A549 (cell line): Measurements from ENCODE around the gene KNDC1. TPM values are rescaled to one million over a fixed set of nuclear protein-coding genes. Genes with fewer than 3 reads are reported as not detected.

Experiments
- ATAC-seq, 2 experiments: fragments of 200-7000 bp in 1 of 2; fragments of >200 bp in 1 of 2; cut with Nextera tagmentation in 1 of 2; cut with Tn5 transposase in 1 of 2; 3 replicates each; pipeline versions ENCODE4 v1.8.0 to v1.9.1; 2018 to 2020; ENCODE audit warnings: mild to moderate bottlenecking in 1 of 2, moderate library complexity in 1 of 2
- CTCF ChIA-PET: fragments of 300-600 bp; sonication (Branson Sonifier 250); formaldehyde crosslinking; extraction: SDS; loops from one replicate; lab custom pipeline; 2021; ENCODE audit warnings: antibody characterized with exemption, inconsistent platforms; lab: Yijun Ruan, JAX
- POLR2A ChIA-PET: fragments of 350-600 bp; formaldehyde crosslinking; extraction: SDS; loops from one replicate; lab custom pipeline; 2021; ENCODE audit warnings: antibody characterized with exemption, inconsistent platforms; lab: Yijun Ruan, JAX
- DNase-seq, 2 experiments: peaks; one replicate each; pipeline versions ENCODE4 v3.0.0 to v3.0.0-alpha.2; 2011 to 2016; ENCODE audit warnings: low read depth in 1 of 2, low spot score in 1 of 2
- FAIRE-seq: peaks from 2 replicates; lab custom pipeline; 2011; peaks lifted over from hg19 to GRCh38; lab: Jason Lieb, UNC
- H3K27ac ChIP-seq, 2 experiments: fragments of >200 bp; sonication (Bioruptor Twin); formaldehyde crosslinking; 3 replicates each; pipeline ENCODE4 v1.5.1; 2016 to 2017
- H3K4me1 ChIP-seq: fragments of >200 bp; sonication (Bioruptor Twin); formaldehyde crosslinking; 3 replicates; pipeline ENCODE4 v1.6.1; 2016
- H3K4me2 ChIP-seq: fragments of >200 bp; sonication (Bioruptor Twin); formaldehyde crosslinking; 3 replicates; pipeline ENCODE4 v1.6.1; 2016
- H3K4me3 ChIP-seq: fragments of >200 bp; sonication (Bioruptor Twin); formaldehyde crosslinking; 3 replicates; pipeline ENCODE4 v1.5.1; 2016
- H3K9me3 ChIP-seq: fragments of >200 bp; sonication (Bioruptor Twin); formaldehyde crosslinking; 3 replicates; pipeline ENCODE4 v1.6.1; 2016
- BHLHE40 ChIP-seq: IDR thresholded peaks from 2 replicates; pipeline ENCODE4 v1.6.1; 2012; ENCODE audit warnings: low read depth, low read length, inconsistent platforms
- CBX8 ChIP-seq: fragments of 200-600 bp; sonication (generic); IDR thresholded peaks from 2 replicates; pipeline ENCODE4 v1.6.1; 2016
- CEBPB ChIP-seq, 2 experiments: fragments of >200 bp in 1 of 2; sonication (Bioruptor Twin) in 1 of 2; formaldehyde crosslinking in 1 of 2; IDR thresholded peaks; 2 replicates each; pipeline ENCODE4 v1.6.1; 2012 to 2016
- CHD2 ChIP-seq: fragments of 150-350 bp; IDR thresholded peaks from 2 replicates; pipeline ENCODE4 v1.6.1; 2014; ENCODE audit warnings: low read length; ENCODE audit not compliant: partially characterized antibody
- CHD4 ChIP-seq: fragments of 200-600 bp; sonication (generic); IDR thresholded peaks from 2 replicates; pipeline ENCODE4 v1.6.1; 2016; ENCODE audit warnings: antibody characterized with exemption, mild to moderate bottlenecking, borderline replicate concordance
- FOSB ChIP-seq: fragments of 250-450 bp; sonication (Bioruptor Pico); IDR thresholded peaks from 2 replicates; pipeline ENCODE4 v1.5.0; 2020; ENCODE audit warnings: mild to moderate bottlenecking, moderate library complexity
- FOSL2 ChIP-seq, 2 experiments: fragments of 450-650 bp in 1 of 2; fragments of >200 bp in 1 of 2; sonication (Bioruptor Twin) in 1 of 2; formaldehyde crosslinking; IDR thresholded peaks; 2 replicates each; pipeline versions ENCODE4 v1.5.0 to v1.6.1; 2016 to 2020; ENCODE audit warnings: mild to moderate bottlenecking in 1 of 2, moderate library complexity in 1 of 2
- FOXS1 ChIP-seq: fragments of 250-450 bp; sonication (Bioruptor Pico); IDR thresholded peaks from 2 replicates; pipeline ENCODE4 v1.5.0; 2020; ENCODE audit warnings: mild to moderate bottlenecking, moderate library complexity
- GATA3 ChIP-seq: IDR thresholded peaks from 2 replicates; pipeline ENCODE4 v1.6.1; 2012; ENCODE audit warnings: borderline replicate concordance
- HOXA7 ChIP-seq: fragments of 250-450 bp; sonication (Bioruptor Pico); IDR thresholded peaks from 2 replicates; pipeline ENCODE4 v1.5.0; 2020; ENCODE audit warnings: mild to moderate bottlenecking, moderate library complexity
- HOXB13 ChIP-seq: fragments of 250-450 bp; sonication (Bioruptor Pico); IDR thresholded peaks from 2 replicates; pipeline ENCODE4 v1.5.0; 2020; ENCODE audit warnings: low read depth, mild to moderate bottlenecking, moderate library complexity
- HOXB5 ChIP-seq: fragments of 250-450 bp; sonication (Bioruptor Pico); IDR thresholded peaks from 2 replicates; pipeline ENCODE4 v1.5.0; 2020; ENCODE audit warnings: mild to moderate bottlenecking, moderate library complexity
- JUN ChIP-seq, 2 experiments: fragments of >200 bp; sonication (Bioruptor Twin); formaldehyde crosslinking; IDR thresholded peaks; 2 replicates in 1 of 2; 3 replicates in 1 of 2; pipeline ENCODE4 v1.6.1; 2016 to 2017
- JUNB ChIP-seq: fragments of >200 bp; sonication (Bioruptor Twin); formaldehyde crosslinking; IDR thresholded peaks from 2 replicates; pipeline ENCODE4 v1.6.1; 2016
- MAFK ChIP-seq: fragments of 450-650 bp; IDR thresholded peaks from 2 replicates; pipeline ENCODE4 v1.6.1; 2014; ENCODE audit not compliant: partially characterized antibody
- MYC ChIP-seq: IDR thresholded peaks from 2 replicates; pipeline ENCODE4 v1.6.1; 2012; ENCODE audit warnings: mild to moderate bottlenecking, inconsistent platforms, low read length, improper control_type of control experiment, borderline replicate concordance
- NFE2L2 ChIP-seq: fragments of 150-350 bp; conservative IDR thresholded peaks from 2 replicates; pipeline ENCODE4 v1.6.1; 2014; ENCODE audit warnings: low read length
- NPAS2 ChIP-seq: fragments of 250-450 bp; sonication (Bioruptor Pico); IDR thresholded peaks from 2 replicates; pipeline ENCODE4 v1.8.0; 2022; ENCODE audit warnings: mild to moderate bottlenecking, moderate library complexity, borderline replicate concordance
- RFX5 ChIP-seq: fragments of 450-650 bp; IDR thresholded peaks from 2 replicates; pipeline ENCODE4 v1.7.1; 2014; ENCODE audit warnings: antibody characterized with exemption, mild to moderate bottlenecking, moderate library complexity
- TP53 ChIP-seq: fragments of 250-450 bp; sonication (Bioruptor Pico); IDR thresholded peaks from 2 replicates; pipeline ENCODE4 v1.5.0; 2021; ENCODE audit warnings: mild to moderate bottlenecking, moderate library complexity
- ZNF302 ChIP-seq: fragments of 250-450 bp; sonication (Bioruptor Pico); IDR thresholded peaks from 2 replicates; pipeline ENCODE4 v1.9.0; 2021; ENCODE audit warnings: inconsistent platforms, mild to moderate bottlenecking, moderate library complexity
- ZSCAN20 ChIP-seq: fragments of 250-450 bp; sonication (Bioruptor Pico); IDR thresholded peaks from 2 replicates; pipeline ENCODE4 v1.8.0; 2022; ENCODE audit warnings: mild to moderate bottlenecking, moderate library complexity
- WGBS: methylation state at CpG from one replicate; pipeline ENCODE4 v1.1.6; 2017; ENCODE audit errors: missing lambda C conversion rate; 5-methylcytosine and 5-hydroxymethylcytosine counted together
- polyA plus RNA-seq, 4 experiments: library from polyadenylated mRNA; depleted of rRNA in 3 of 4; stranded (reverse); fragments of >200 nt; fragmentation: RNase III in 1 of 4; extraction: RNeasy Plus Mini Kit Qiagen cat#74134 plus additional on column Dnase treatment in 1 of 4; gene quantifications; 2 replicates in 3 of 4; 3 replicates in 1 of 4; pipeline ENCODE4 v1.2.3, GENCODE V29; 2011 to 2017
- TF ChIP-seq, protein P1 (sequence below): fragments of 200-600 bp; sonication (generic); IDR thresholded peaks from 2 replicates; pipeline ENCODE4 v1.6.1; 2016; ENCODE audit warnings: antibody characterized with exemption, mild to moderate bottlenecking, moderate library complexity
- TF ChIP-seq, protein P2 (sequence below): fragments of >200 bp; sonication (Bioruptor Twin); formaldehyde crosslinking; IDR thresholded peaks from 3 replicates; pipeline ENCODE4 v1.6.1; 2016
- TF ChIP-seq, protein P3 (sequence below): fragments of 150-350 bp; IDR thresholded peaks from 2 replicates; pipeline ENCODE4 v1.6.1; 2014; ENCODE audit warnings: low read depth, mild to moderate bottlenecking, low read length

The KNDC1 gene
- polyA plus RNA-seq, 2 of the 4 experiments (the other 2 are of a cell fraction): 0.56 to 0.63 TPM

DNA sequence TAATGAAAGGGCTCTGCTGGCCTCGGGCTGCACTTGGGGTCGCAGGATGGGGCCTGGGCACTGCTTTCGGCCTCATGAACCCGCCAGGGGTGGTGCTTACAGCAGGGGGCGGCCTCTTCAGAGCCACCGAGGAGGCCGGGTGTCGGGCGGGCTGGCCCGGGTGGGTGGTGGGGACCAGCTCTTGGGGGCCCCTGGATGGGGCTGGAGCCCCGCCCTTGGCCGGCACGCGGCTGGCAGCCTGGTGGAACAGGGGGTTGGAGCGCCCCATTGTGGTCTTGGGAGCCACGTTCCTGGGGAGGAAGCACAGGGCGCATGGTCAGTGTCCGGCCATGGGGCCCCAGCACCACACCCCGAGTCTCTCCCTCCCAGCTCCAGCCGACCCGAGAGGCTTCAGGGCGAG, 107.8 kb downstream of the KNDC1 start (continued):
- TF ChIP-seq, protein P1, sequence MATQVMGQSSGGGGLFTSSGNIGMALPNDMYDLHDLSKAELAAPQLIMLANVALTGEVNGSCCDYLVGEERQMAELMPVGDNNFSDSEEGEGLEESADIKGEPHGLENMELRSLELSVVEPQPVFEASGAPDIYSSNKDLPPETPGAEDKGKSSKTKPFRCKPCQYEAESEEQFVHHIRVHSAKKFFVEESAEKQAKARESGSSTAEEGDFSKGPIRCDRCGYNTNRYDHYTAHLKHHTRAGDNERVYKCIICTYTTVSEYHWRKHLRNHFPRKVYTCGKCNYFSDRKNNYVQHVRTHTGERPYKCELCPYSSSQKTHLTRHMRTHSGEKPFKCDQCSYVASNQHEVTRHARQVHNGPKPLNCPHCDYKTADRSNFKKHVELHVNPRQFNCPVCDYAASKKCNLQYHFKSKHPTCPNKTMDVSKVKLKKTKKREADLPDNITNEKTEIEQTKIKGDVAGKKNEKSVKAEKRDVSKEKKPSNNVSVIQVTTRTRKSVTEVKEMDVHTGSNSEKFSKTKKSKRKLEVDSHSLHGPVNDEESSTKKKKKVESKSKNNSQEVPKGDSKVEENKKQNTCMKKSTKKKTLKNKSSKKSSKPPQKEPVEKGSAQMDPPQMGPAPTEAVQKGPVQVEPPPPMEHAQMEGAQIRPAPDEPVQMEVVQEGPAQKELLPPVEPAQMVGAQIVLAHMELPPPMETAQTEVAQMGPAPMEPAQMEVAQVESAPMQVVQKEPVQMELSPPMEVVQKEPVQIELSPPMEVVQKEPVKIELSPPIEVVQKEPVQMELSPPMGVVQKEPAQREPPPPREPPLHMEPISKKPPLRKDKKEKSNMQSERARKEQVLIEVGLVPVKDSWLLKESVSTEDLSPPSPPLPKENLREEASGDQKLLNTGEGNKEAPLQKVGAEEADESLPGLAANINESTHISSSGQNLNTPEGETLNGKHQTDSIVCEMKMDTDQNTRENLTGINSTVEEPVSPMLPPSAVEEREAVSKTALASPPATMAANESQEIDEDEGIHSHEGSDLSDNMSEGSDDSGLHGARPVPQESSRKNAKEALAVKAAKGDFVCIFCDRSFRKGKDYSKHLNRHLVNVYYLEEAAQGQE: no peak
- TF ChIP-seq NFE2L2: no peak
- TF ChIP-seq GATA3: no peak
- no peak for TF ChIP-seq NPAS2
- TF ChIP-seq CBX8: no peak

DNA sequence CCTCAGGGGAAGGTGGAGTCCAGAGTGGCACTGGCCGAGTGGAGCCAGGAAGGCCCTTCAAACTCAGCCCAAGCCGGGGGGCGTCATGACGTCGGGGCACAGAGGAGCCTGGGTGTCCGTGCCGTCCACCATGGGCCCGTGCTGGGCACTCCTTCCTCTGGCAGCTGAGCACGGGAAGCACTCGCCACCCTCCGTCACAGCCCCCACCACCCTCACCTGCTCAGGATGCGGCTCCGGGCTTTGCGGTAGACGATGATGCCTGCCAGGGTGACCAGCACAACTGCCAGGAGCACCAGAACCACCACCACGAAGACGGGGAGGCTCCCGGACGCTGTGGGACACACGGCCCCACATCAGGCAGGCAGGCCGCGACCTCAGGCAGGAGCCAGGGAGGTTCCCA, 108.5 kb downstream of the KNDC1 start:
- no peaks in the 10 kb centered on the region for H3K9me3 ChIP-seq
- no peak for DNase-seq
- 90% methylated on average over 4 of the region's 22 CpGs for whole genome bisulfite sequencing
- H3K27ac ChIP-seq: no peak overlapping the region
- TF ChIP-seq BHLHE40: no peak
- TF ChIP-seq ZSCAN20 (CRISPR knock-in tag): no peak
- no peak for TF ChIP-seq HOXB13
- TF ChIP-seq JUNB: no peak
- TF ChIP-seq, protein P2, sequence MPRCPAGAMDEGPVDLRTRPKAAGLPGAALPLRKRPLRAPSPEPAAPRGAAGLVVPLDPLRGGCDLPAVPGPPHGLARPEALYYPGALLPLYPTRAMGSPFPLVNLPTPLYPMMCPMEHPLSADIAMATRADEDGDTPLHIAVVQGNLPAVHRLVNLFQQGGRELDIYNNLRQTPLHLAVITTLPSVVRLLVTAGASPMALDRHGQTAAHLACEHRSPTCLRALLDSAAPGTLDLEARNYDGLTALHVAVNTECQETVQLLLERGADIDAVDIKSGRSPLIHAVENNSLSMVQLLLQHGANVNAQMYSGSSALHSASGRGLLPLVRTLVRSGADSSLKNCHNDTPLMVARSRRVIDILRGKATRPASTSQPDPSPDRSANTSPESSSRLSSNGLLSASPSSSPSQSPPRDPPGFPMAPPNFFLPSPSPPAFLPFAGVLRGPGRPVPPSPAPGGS: no peak
- no peak for TF ChIP-seq CHD2
- no peak for TF ChIP-seq FOSL2 (IDR thresholded peaks at IDR 0.05)
- no peak for TF ChIP-seq FOSL2 (CRISPR knock-in tag; IDR thresholded peaks at IDR 0.05)
- TF ChIP-seq CHD4: no peak
- TF ChIP-seq JUN (IDR thresholded peaks at IDR 0.05): no peak
- no peak for TF ChIP-seq RFX5
- no peak for TF ChIP-seq FOSB (CRISPR knock-in tag)
- TF ChIP-seq HOXB5: no peak
- TF ChIP-seq MAFK: no peak
- TF ChIP-seq FOXS1 (CRISPR knock-in tag): no peak
- TF ChIP-seq, protein P3, sequence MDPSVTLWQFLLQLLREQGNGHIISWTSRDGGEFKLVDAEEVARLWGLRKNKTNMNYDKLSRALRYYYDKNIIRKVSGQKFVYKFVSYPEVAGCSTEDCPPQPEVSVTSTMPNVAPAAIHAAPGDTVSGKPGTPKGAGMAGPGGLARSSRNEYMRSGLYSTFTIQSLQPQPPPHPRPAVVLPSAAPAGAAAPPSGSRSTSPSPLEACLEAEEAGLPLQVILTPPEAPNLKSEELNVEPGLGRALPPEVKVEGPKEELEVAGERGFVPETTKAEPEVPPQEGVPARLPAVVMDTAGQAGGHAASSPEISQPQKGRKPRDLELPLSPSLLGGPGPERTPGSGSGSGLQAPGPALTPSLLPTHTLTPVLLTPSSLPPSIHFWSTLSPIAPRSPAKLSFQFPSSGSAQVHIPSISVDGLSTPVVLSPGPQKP: no peak
- TF ChIP-seq HOXA7 (CRISPR knock-in tag): no peak
- no peak for TF ChIP-seq TP53 (CRISPR knock-in tag)
- no peak for TF ChIP-seq CEBPB (IDR thresholded peaks at IDR 0.05)
- no peak for TF ChIP-seq ZNF302
- no peak for TF ChIP-seq MYC
- H3K4me1 ChIP-seq: peaks cover 20% of the 10 kb centered on the region
- ChIA-PET POLR2A (no interaction called here), CTCF (interaction anchor here (1.2 to 3.1 kb wide), 2 partner anchors 27 to 39 kb away, joined by 3 to 9 read pairs; no protein-coding TSS in a partner anchor)
- no peak overlapping the region for H3K4me3 ChIP-seq
- no peak for FAIRE-seq
- H3K4me2 ChIP-seq: no peak overlapping the region
- ATAC-seq: no peak
